GM12801 (cell line): ENCODE data around the gene DMKN.

Source experiments
- CTCF ChIP-seq: IDR thresholded peaks from one replicate; pipeline ENCODE4 v1.5.1; 2011; ENCODE audit warnings: control low read depth; ENCODE audit not compliant: insufficient read length; ENCODE audit errors: extremely low read depth

DMKN gene

GRCh38 chr19:35455616-35456201 lies 57.7 kb downstream of the DMKN start:
- TF ChIP-seq CTCF, result no peak

- no peak for TF ChIP-seq CTCF
Observed at GRCh38 chr19:35454663-35455062, 58.8 kb downstream of the DMKN start.

- no peak for TF ChIP-seq CTCF
Observed at GRCh38 chr19:35451338-35452096, 61.9 kb downstream of the DMKN start.

GRCh38 chr19:35449359-35450043 lies 63.9 kb downstream of the DMKN start:
- no peak for TF ChIP-seq CTCF

- no peak for TF ChIP-seq CTCF
Observed at GRCh38 chr19:35447606-35448469, 65.6 kb downstream of the DMKN start, which contains the start of gene FFAR2. Gene FFAR2, plus strand, starts transcription at chr19:35448257. Its CDS starts 1,458 bp downstream, at chr19:35449715.
